Erythroblast (primary cell): ENCODE results near the gene STPG4.

Experiments used
- GATA1 ChIP-seq: IDR thresholded peaks from 2 replicates; pipeline ENCODE4 v1.6.1; 2011; ENCODE audit warnings: low read depth, mild to moderate bottlenecking, control low read depth, low read length, moderate library complexity
- POLR2A ChIP-seq: IDR thresholded peaks from 2 replicates; pipeline ENCODE4 v1.6.1; 2011; ENCODE audit warnings: mild to moderate bottlenecking, low read length

DNA sequence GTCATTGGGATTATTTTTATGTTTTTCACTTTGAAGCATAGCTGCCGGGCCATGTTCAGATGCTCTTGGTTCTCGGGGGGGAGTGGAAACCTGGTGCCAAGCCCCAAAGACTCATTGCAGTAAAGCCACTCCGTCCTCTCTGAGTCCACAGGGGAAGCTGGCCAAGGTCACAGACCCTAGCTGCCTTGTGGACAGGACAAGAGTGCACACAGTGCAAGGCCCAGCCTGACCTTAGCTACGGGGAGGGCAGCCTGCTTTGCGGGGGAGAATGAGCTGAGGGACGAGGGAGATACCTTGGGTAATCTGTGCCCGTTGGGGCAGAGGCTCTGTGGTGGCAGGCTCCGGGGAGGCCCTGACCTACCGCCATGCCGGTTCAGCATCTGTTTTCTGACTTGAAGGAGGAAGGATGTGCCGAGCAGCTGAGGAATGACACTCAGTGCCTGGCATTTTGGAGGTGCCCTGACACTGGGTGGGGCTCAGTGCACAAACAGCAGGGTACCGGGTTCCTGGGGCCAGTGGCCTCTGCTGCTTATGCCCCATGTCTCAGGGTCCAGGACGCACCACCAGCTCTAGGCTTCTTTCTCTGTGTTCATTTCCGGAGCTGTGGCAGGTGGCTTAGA is 87.2 kb downstream of the STPG4 start:
- TF ChIP-seq POLR2A (no peak), GATA1 (no peak)
